H1 (cell line): Measurements from ENCODE around the gene MMP7. TPM values are rescaled to one million over a fixed set of nuclear protein-coding genes. Genes with fewer than 3 reads are reported as not detected.

Experiments used
- KDM4A ChIP-seq: IDR thresholded peaks from one replicate; pipeline ENCODE4 v1.7.1; 2012; ENCODE audit warnings: low read depth, mild to moderate bottlenecking, moderate library complexity, low read length, inconsistent platforms; ENCODE audit not compliant: severe bottlenecking
- polyA plus RNA-seq, 7 experiments: library from polyadenylated mRNA; depleted of rRNA in 3 of 7; stranded (reverse) in 5 of 7; unstranded in 2 of 7; fragments of >200 nt in 5 of 7; fragments of 200-250 nt in 2 of 7; gene quantifications; 1 replicate in 5 of 7; 2 replicates in 1 of 7; 4 replicates in 1 of 7; pipeline versions ENCODE4 v1.2.1 to v1.2.3, GENCODE V29; 2011 to 2013; ENCODE audit warnings: missing spikeins in 2 of 7, mixed read lengths in 2 of 7
- total RNA-seq: library from RNA; stranded (reverse); fragmentation: NEBNext Ultra II Directional; extraction: Animal tissue kit (Norgen Biotek cat#: 25700); gene quantifications from 2 replicates; pipeline ENCODE4 v1.2.1, GENCODE V29; 2021

MMP7 gene
- total and polyA plus RNA-seq, 2 of the 8 experiments (the other 6 are each of a cell fraction or from before 2014, with no cell fraction given) = not detected

GRCh38 chr11:102527684-102528083 is 2.9 kb downstream of the MMP7 start (continued):
- no peak for TF ChIP-seq KDM4A
